Neuronal stem cell (in vitro differentiated cells): ENCODE results near the gene KIF26A.

Experiments
- DNase-seq: peaks from one replicate; pipeline ENCODE4 v3.0.0-alpha.2; 2013; ENCODE audit warnings: low spot score
- H2AFZ ChIP-seq: one replicate; pipeline ENCODE4 v1.6.1; 2013; ENCODE audit warnings: mild to moderate bottlenecking, low read length, inconsistent platforms
- H2AK5ac ChIP-seq: 2 replicates; pipeline ENCODE4 v1.6.1; 2013; ENCODE audit warnings: low read depth, mild to moderate bottlenecking, inconsistent platforms, low read length, moderate library complexity, mixed read lengths
- H2BK120ac ChIP-seq: 2 replicates; pipeline ENCODE4 v1.6.1; 2013; ENCODE audit warnings: low read depth, mild to moderate bottlenecking, inconsistent platforms, low read length, moderate library complexity, mixed read lengths
- H2BK12ac ChIP-seq: one replicate; pipeline ENCODE4 v1.6.1; 2013; ENCODE audit warnings: low read length, inconsistent platforms
- H2BK15ac ChIP-seq: 2 replicates; pipeline ENCODE4 v1.6.1; 2013; ENCODE audit warnings: mild to moderate bottlenecking, low read length, inconsistent platforms, mixed read lengths
- H2BK5ac ChIP-seq: one replicate; pipeline ENCODE4 v1.6.1; 2013; ENCODE audit warnings: inconsistent platforms, mild to moderate bottlenecking, low read length, moderate library complexity
- H3K14ac ChIP-seq: one replicate; pipeline ENCODE4 v1.6.1; 2013; ENCODE audit warnings: low read length, inconsistent platforms
- H3K18ac ChIP-seq: 2 replicates; pipeline ENCODE4 v1.6.1; 2013; ENCODE audit warnings: low read length, inconsistent platforms
- H3K23ac ChIP-seq: 2 replicates; pipeline ENCODE4 v1.6.1; 2013; ENCODE audit warnings: low read depth, mild to moderate bottlenecking, mixed read lengths, low read length, inconsistent platforms; ENCODE audit not compliant: poor library complexity
- H3K27ac ChIP-seq: replicated peaks from 3 replicates; pipeline ENCODE4 v1.5.1; 2013; ENCODE audit warnings: low read length, inconsistent platforms
- H3K27me3 ChIP-seq, 3 experiments: 2 replicates each; pipeline ENCODE4 v1.6.1; 2013; ENCODE audit warnings: low read length in 3 of 3, mild to moderate bottlenecking in 2 of 3, inconsistent platforms in 1 of 3, low read depth in 1 of 3, mixed read lengths in 1 of 3, moderate library complexity in 1 of 3; ENCODE audit not compliant: control insufficient read depth in 3 of 3, insufficient read depth in 3 of 3
- H3K36me3 ChIP-seq, 2 donors: replicated peaks in 1 of 2; 2 replicates each; pipeline ENCODE4 v1.6.1; 2013; ENCODE audit warnings: low read length in 2 of 2; ENCODE audit not compliant: control insufficient read depth in 2 of 2, insufficient read depth in 2 of 2
- H3K4ac ChIP-seq: 2 replicates; pipeline ENCODE4 v1.6.1; 2013; ENCODE audit warnings: inconsistent platforms, mild to moderate bottlenecking, low read length, moderate library complexity
- H3K4me1 ChIP-seq, 2 donors: 1 replicate in 1 of 2; 2 replicates in 1 of 2; pipeline ENCODE4 v1.6.1; 2013; ENCODE audit warnings: low read length in 2 of 2, low read depth in 1 of 2; ENCODE audit not compliant: control insufficient read depth in 2 of 2, insufficient read depth in 1 of 2
- H3K4me2 ChIP-seq: one replicate; pipeline ENCODE4 v1.6.1; 2013; ENCODE audit warnings: mild to moderate bottlenecking, low read length, inconsistent platforms; ENCODE audit not compliant: insufficient read depth, poor library complexity, severe bottlenecking
- H3K4me3 ChIP-seq, 2 donors: 2 replicates each; pipeline ENCODE4 v1.5.1; 2013; ENCODE audit warnings: low read length in 2 of 2, mild to moderate bottlenecking in 2 of 2, inconsistent platforms in 1 of 2, moderate library complexity in 1 of 2
- H3K79me1 ChIP-seq: one replicate; pipeline ENCODE4 v1.6.1; 2013; ENCODE audit warnings: low read depth, mild to moderate bottlenecking, inconsistent platforms, low read length, moderate library complexity
- H3K9ac ChIP-seq: one replicate; pipeline ENCODE4 v1.6.1; 2013; ENCODE audit warnings: mild to moderate bottlenecking, low read depth, low read length, inconsistent platforms; ENCODE audit not compliant: poor library complexity
- H3K9me3 ChIP-seq, 2 donors: replicated peaks in 1 of 2; 2 replicates each; pipeline versions ENCODE3 to v1.6.1; 2013; ENCODE audit warnings: low read length in 2 of 2, mild to moderate bottlenecking in 2 of 2, inconsistent platforms in 1 of 2, low read depth in 1 of 2, mixed read lengths in 1 of 2, moderate library complexity in 1 of 2; ENCODE audit not compliant: control insufficient read depth in 2 of 2, insufficient read depth in 1 of 2
- H4K8ac ChIP-seq: one replicate; pipeline ENCODE4 v1.6.1; 2013; ENCODE audit warnings: low read depth, mild to moderate bottlenecking, inconsistent platforms, low read length, moderate library complexity
- H4K91ac ChIP-seq: one replicate; pipeline ENCODE4 v1.6.1; 2013; ENCODE audit warnings: low read length, low read depth, mild to moderate bottlenecking, inconsistent platforms; ENCODE audit not compliant: poor library complexity
- WGBS, 2 donors: extraction: QIAGEN DNeasy Blood & Tissue Kit; methylation state at CpG; one replicate each; pipeline ENCODE4 v1.1.7; 2013; ENCODE audit warnings: missing lambda C conversion rate in 2 of 2, mixed read lengths in 1 of 2; ENCODE audit not compliant: insufficient read length in 2 of 2, insufficient replicate concordance in 1 of 2; ENCODE audit errors: extremely low coverage in 2 of 2; 5-methylcytosine and 5-hydroxymethylcytosine counted together

The KIF26A gene

GRCh38 chr14:104203071-104203425 is 64.7 kb downstream of the KIF26A start:
- no peak overlapping the region for H3K4ac ChIP-seq
- no CpG with 5 or more reads among the region's 8 CpGs for WGBS, 2 donors
- peak overlapping the region; percentile 4 for H3K9ac ChIP-seq
- peaks cover 0 to 2% of the 10 kb centered on the region in 2 donors for H3K9me3 ChIP-seq
- no peak overlapping the region for H3K4me3 ChIP-seq
- no peak overlapping the region for H4K8ac ChIP-seq
- H3K4me1 ChIP-seq: peaks cover 7 to 9% of the 10 kb centered on the region in 2 donors
- H3K14ac ChIP-seq: no peak overlapping the region
- H3K23ac ChIP-seq: no peak overlapping the region
- H3K27me3 ChIP-seq: peaks cover 0 to 14% (median 0%) of the 10 kb centered on the region in 3 experiments
- H4K91ac ChIP-seq: no peak overlapping the region
- no peak overlapping the region for H2BK5ac ChIP-seq
- no peak overlapping the region for H2BK15ac ChIP-seq
- H2AFZ ChIP-seq: no peak overlapping the region
- no peak overlapping the region for H3K4me2 ChIP-seq
- H2BK12ac ChIP-seq: no peak overlapping the region
- no peak for DNase-seq
- H3K18ac ChIP-seq: peak overlapping the region; percentile 63
- peak overlapping the region; percentile 16 for H2AK5ac ChIP-seq
- H3K27ac ChIP-seq: no peak overlapping the region
- H2BK120ac ChIP-seq: no peak overlapping the region
- no peaks in the 10 kb centered on the region for H3K79me1 ChIP-seq
- no peaks in the 10 kb centered on the region for H3K36me3 ChIP-seq

GRCh38 chr14:104204660-104205149 is 66.3 kb downstream of the KIF26A start:
- Histone ChIP-seq H3K14ac (peak overlapping the region; percentile 71), H2AK5ac (no peak overlapping the region), H4K8ac (no peak overlapping the region), H3K36me3 (no peaks in the 10 kb centered on the region), H2BK12ac (no peak overlapping the region), H3K4me2 (no peak overlapping the region), H3K18ac (no peak overlapping the region), H3K4ac (no peak overlapping the region), H2BK120ac (no peak overlapping the region), H3K27ac (no peak overlapping the region), H3K27me3 (peaks cover 0 to 14% (median 0%) of the 10 kb centered on the region in 3 experiments), H4K91ac (no peak overlapping the region), H2BK15ac (no peak overlapping the region), H3K23ac (no peak overlapping the region), H3K4me3 (peak overlapping the region in 1 of 2 donors; percentile 44), H3K79me1 (no peaks in the 10 kb centered on the region), H2BK5ac (no peak overlapping the region), H3K9me3 (peaks cover 0 to 2% of the 10 kb centered on the region in 2 donors), H3K4me1 (peaks cover 7 to 9% of the 10 kb centered on the region in 2 donors), H3K9ac (peak overlapping the region; percentile 75), H2AFZ (no peak overlapping the region)
- WGBS, 2 donors: 100% methylated on average over 2 of the region's 2 CpGs
- DNase-seq: no peak

DNA sequence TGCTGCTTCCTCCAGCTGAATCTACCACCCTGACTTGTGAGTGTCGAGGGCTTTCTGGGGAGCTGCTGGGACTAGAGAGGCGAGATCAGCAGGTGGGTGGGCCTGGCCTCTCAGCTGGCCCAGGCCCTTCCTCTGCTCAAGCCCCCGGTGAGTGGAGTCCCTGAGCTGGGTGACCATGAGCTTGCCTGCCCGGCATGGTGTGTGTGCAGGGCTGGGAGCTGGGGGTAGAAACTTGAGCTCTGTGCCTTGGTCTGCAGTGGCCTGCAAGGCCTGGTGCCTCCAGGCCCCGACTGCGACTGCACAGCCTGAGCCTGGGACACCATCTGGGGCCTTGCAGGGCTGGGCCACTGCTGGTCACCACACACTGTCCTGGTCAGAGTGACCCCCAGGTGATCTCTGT is 67.4 kb downstream of the KIF26A start:
- Histone ChIP-seq H4K8ac (no peak overlapping the region), H3K4me1 (peaks cover 9 to 11% of the 10 kb centered on the region in 2 donors), H3K4ac (no peak overlapping the region), H3K36me3 (no peaks in the 10 kb centered on the region), H3K18ac (peak overlapping the region; percentile 85), H2BK12ac (peak overlapping the region; percentile 63), H2AK5ac (peak overlapping the region; percentile 83), H3K9me3 (peaks cover 0 to 2% of the 10 kb centered on the region in 2 donors), H3K27ac (no peak overlapping the region), H2BK120ac (peak overlapping the region; percentile 74), H2BK5ac (peak overlapping the region; percentile 77), H3K79me1 (no peaks in the 10 kb centered on the region), H3K4me2 (no peak overlapping the region), H3K14ac (peak overlapping the region; percentile 31), H3K4me3 (no peak overlapping the region), H3K23ac (no peak overlapping the region), H3K27me3 (peaks cover 0 to 14% (median 0%) of the 10 kb centered on the region in 3 experiments), H2BK15ac (peak overlapping the region; percentile 91), H3K9ac (no peak overlapping the region), H4K91ac (no peak overlapping the region), H2AFZ (peak overlapping the region; percentile 83)
- DNase-seq: no peak
- no CpG with 5 or more reads among the region's 6 CpGs for WGBS, 2 donors

DNA sequence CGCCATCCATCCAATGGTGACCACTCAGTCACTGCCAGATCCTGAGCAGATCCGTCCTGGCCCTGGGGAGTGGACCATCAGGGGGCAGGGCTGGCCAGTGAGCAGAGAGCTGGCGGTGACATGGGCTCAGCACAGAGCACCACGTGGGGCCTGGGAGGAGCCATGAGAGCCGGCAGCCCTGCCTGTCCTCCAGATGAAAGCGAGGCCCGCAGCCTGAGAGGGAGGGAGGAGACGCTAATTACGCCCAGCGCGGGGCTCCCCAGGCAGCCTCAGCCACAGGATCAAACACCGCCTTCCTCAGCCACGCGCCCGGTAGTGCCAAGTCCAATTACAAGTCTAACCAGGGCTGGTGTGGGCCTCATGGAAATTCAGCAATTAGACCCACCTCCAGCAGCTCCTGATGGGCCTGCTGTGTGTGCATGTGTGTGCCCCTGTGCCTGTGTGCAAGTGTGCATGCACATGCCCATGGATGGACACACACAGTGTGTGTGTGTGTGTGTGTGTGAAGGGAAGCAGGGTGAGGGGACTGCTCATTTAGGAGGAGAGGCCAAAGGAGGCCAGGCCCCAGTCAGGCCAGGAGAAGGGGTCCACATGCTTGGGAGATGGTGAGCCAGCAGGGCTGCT is 68.0 kb downstream of the KIF26A start:
- peak overlapping the region; percentile 91 for H2BK15ac ChIP-seq
- peak overlapping the region; percentile 77 for H3K9ac ChIP-seq
- no peak for DNase-seq
- peak overlapping the region; percentile 84 for H2BK12ac ChIP-seq
- WGBS, 2 donors: no CpG with 5 or more reads among the region's 15 CpGs
- H4K91ac ChIP-seq: peak overlapping the region; percentile 72
- peaks cover 0 to 14% (median 0%) of the 10 kb centered on the region in 3 experiments for H3K27me3 ChIP-seq
- H2AFZ ChIP-seq: peak overlapping the region; percentile 83
- peak overlapping the region; percentile 98 for H3K14ac ChIP-seq
- H3K4me2 ChIP-seq: no peak overlapping the region
- H2BK120ac ChIP-seq: peak overlapping the region; percentile 87
- no peaks in the 10 kb centered on the region for H3K36me3 ChIP-seq
- H3K79me1 ChIP-seq: no peaks in the 10 kb centered on the region
- peak overlapping the region; percentile 77 for H2BK5ac ChIP-seq
- peak overlapping the region; percentile 96 for H4K8ac ChIP-seq
- H3K4ac ChIP-seq: no peak overlapping the region
- H3K18ac ChIP-seq: peak overlapping the region; percentile 87
- H3K27ac ChIP-seq: no peak overlapping the region
- no peak overlapping the region for H3K4me3 ChIP-seq
- H3K9me3 ChIP-seq: peaks cover 0 to 2% of the 10 kb centered on the region in 2 donors
- H3K4me1 ChIP-seq: peaks cover 9 to 11% of the 10 kb centered on the region in 2 donors
- H2AK5ac ChIP-seq: peak overlapping the region; percentile 99
- no peak overlapping the region for H3K23ac ChIP-seq
